Psoas muscle (tissue), 8 donors: ENCODE results near the gene PPP2R2C. TPM values are rescaled to one million over a fixed set of nuclear protein-coding genes. Genes with fewer than 3 reads are reported as not detected.

Source experiments
- ATAC-seq, 4 donors: fragments of 200-7000 bp; cut with Tn5 transposase; one replicate each; pipeline ENCODE4 v1.9.1; 2020; ENCODE audit warnings: moderate library complexity in 3 of 4, mild to moderate bottlenecking in 2 of 4
- DNase-seq, 2 donors: peaks; one replicate each; pipeline ENCODE4 v3.0.0-alpha.2; 2020
- H3K27ac ChIP-seq: fragments of 200-600 bp; one replicate; pipeline ENCODE4 v1.8.0; 2022
- H3K27me3 ChIP-seq, 3 donors: fragments of 200-600 bp in 1 of 3; one replicate each; pipeline versions ENCODE4 v1.6.1 to v1.8.0; 2013 to 2022; ENCODE audit warnings: low read length in 2 of 3, mild to moderate bottlenecking in 2 of 3, moderate library complexity in 1 of 3; ENCODE audit not compliant: insufficient read depth in 3 of 3
- H3K36me3 ChIP-seq, 2 donors: fragments of 200-600 bp in 1 of 2; one replicate each; pipeline versions ENCODE4 v1.6.1 to v1.8.0; 2013 to 2022; ENCODE audit warnings: low read depth in 1 of 2, mild to moderate bottlenecking in 1 of 2, moderate library complexity in 1 of 2; ENCODE audit not compliant: insufficient read depth in 1 of 2
- H3K4me1 ChIP-seq: fragments of 200-600 bp; one replicate; pipeline ENCODE4 v1.8.0; 2022
- H3K4me3 ChIP-seq: fragments of 200-600 bp; one replicate; pipeline ENCODE4 v1.8.0; 2022; ENCODE audit warnings: mild to moderate bottlenecking
- H3K9me3 ChIP-seq: fragments of 200-600 bp; one replicate; pipeline ENCODE4 v1.8.0; 2022
- CTCF ChIP-seq: fragments of 200-600 bp; IDR thresholded peaks from one replicate; pipeline ENCODE4 v1.8.0; 2022; ENCODE audit warnings: antibody characterized with exemption
- WGBS, 3 donors: extraction: QIAGEN DNeasy Blood & Tissue Kit; methylation state at CpG; one replicate each; pipeline versions ENCODE4 v1.1.6 to v1.1.7; 2013; 5-methylcytosine and 5-hydroxymethylcytosine counted together
- intact Hi-C, 2 donors: fragments of 100-400 bp; cut with DNase I; formaldehyde crosslinking; loops; one replicate each; pipeline versions ENCODE4 v1.11.0 to v1.14.2; 2022
- polyA plus RNA-seq, 3 donors: library from polyadenylated mRNA; stranded (reverse); fragments of 200-250 nt; gene quantifications; one replicate each; pipeline ENCODE4 v1.2.3, GENCODE V29; 2013
- total RNA-seq, 4 donors: library from RNA; stranded (reverse); fragmentation: NEBNext Ultra II Directional in 2 of 4; extraction: Animal tissue kit (Norgen Biotek cat#: 25700) in 2 of 4; gene quantifications; one replicate each; pipeline versions ENCODE4 v1.2.1 to v1.2.4, GENCODE V29; 2021 to 2023
- donor health status: healthy with polysubstance abuse.
- donor health status: DM: no; HTN: no; CAD: no; lungs with moderate emphysema.
- donor health status: Bipolar disorder and iron deficiency.
- donor health status: healthy.
- donor health status: DM: yes; HTN: yes; CAD: no.
- donor health status: DM: no; HTN: no; CAD: no.
- donor health status: DM: no; HTN: no; CAD: no.
- donor health status: DM: yes; HTN: yes; CAD: no.

Gene PPP2R2C
- total and polyA plus RNA-seq, 7 donors: 0.08 to 3.2 (median 1.2) TPM

GRCh38 chr4:6396696-6397236 lies 75.6 kb downstream of the PPP2R2C start:
- Histone ChIP-seq H3K27ac (no peak overlapping the region), H3K9me3 (no peaks in the 10 kb centered on the region), H3K36me3 (no peaks in the 10 kb centered on the region), H3K27me3 (peaks cover 3 to 51% (median 8%) of the 10 kb centered on the region in 3 donors), H3K4me3 (no peak overlapping the region), H3K4me1 (no peaks in the 10 kb centered on the region)
- ATAC-seq: no peak
- WGBS, 3 donors: 26 to 37% (median 29%) methylated on average over 12 of the region's 12 CpGs
- intact Hi-C loops: no loop called here
- DNase-seq: no peak
- no peak for TF ChIP-seq CTCF

GRCh38 chr4:6395466-6396228 lies 76.8 kb downstream of the PPP2R2C start:
- H3K36me3 ChIP-seq: no peaks in the 10 kb centered on the region
- whole genome bisulfite sequencing, 3 donors: 39 to 52% (median 52%) methylated on average over 17 of the region's 17 CpGs
- DNase-seq: no peak
- no peaks in the 10 kb centered on the region for H3K4me1 ChIP-seq
- no peak for ATAC-seq
- peaks cover 2 to 44% (median 3%) of the 10 kb centered on the region in 3 donors for H3K27me3 ChIP-seq
- H3K9me3 ChIP-seq: no peaks in the 10 kb centered on the region
- TF ChIP-seq CTCF: no peak
- H3K27ac ChIP-seq: no peak overlapping the region
- H3K4me3 ChIP-seq: no peak overlapping the region
- intact Hi-C loops: no loop called here

GRCh38 chr4:6394671-6395081 lies 77.7 kb downstream of the PPP2R2C start:
- DNase-seq: no peak

GRCh38 chr4:6393544-6394475 lies 78.6 kb downstream of the PPP2R2C start:
- Histone ChIP-seq H3K27ac (no peak overlapping the region), H3K9me3 (no peaks in the 10 kb centered on the region), H3K4me1 (no peaks in the 10 kb centered on the region), H3K27me3 (peaks cover 0 to 34% (median 2%) of the 10 kb centered on the region in 3 donors), H3K4me3 (no peak overlapping the region), H3K36me3 (no peaks in the 10 kb centered on the region)
- no peak for TF ChIP-seq CTCF
- intact Hi-C loops: no loop called here
- 45 to 61% (median 54%) methylated on average over 16 of the region's 16 CpGs for WGBS, 3 donors
- DNase-seq (no peak), ATAC-seq (no peak)

More at GRCh38 chr4:6394671-6395081, 77.7 kb downstream of the PPP2R2C start:
- no peak for ATAC-seq
- Histone ChIP-seq H3K27ac (no peak overlapping the region), H3K9me3 (no peaks in the 10 kb centered on the region), H3K4me3 (no peak overlapping the region), H3K4me1 (no peaks in the 10 kb centered on the region), H3K36me3 (no peaks in the 10 kb centered on the region), H3K27me3 (peaks cover 0 to 36% (median 2%) of the 10 kb centered on the region in 3 donors)
- no peak for TF ChIP-seq CTCF
- intact Hi-C loops: no loop called here
- WGBS, 3 donors: 77 to 84% (median 81%) methylated on average over 10 to 11 of the region's 11 CpGs
